ENCODE data around the gene ELP1. TPM values are rescaled to one million over a fixed set of nuclear protein-coding genes. Genes with fewer than 3 reads are reported as not detected.
"Not testable (repeated sequence)": the region's sequence is repeated elsewhere in the genome, so short reads cannot be mapped to it uniquely, and the experiment has no call there.

The ELP1 gene
- polyA plus RNA-seq (2013, experiment 1 of 2; ENCODE audit: insufficient read length): 31.0 TPM
- 26.6 TPM for polyA plus RNA-seq (2013, experiment 2 of 2; ENCODE audit: insufficient read length)

- DNase-seq: peak; percentile 96
Observed at GRCh38 chr9:108933718-108934322, at the start of gene ELP1. TSS of gene ELP1 (minus strand) at chr9:108934124. CDS start at chr9:108931146, 2,978 bp downstream.

- no peak for DNase-seq
Observed at GRCh38 chr9:108980893-108981292, 47.0 kb upstream of the ELP1 start.

- no peak for DNase-seq
Observed at GRCh38 chr9:108978205-108978604, 44.3 kb upstream of the ELP1 start.

GRCh38 chr9:108973895-108974294, 40.0 kb upstream of the ELP1 start:
- no peak for DNase-seq

- DNase-seq: peak; percentile 22
Observed at GRCh38 chr9:108972626-108973209, 38.8 kb upstream of the ELP1 start.

GRCh38 chr9:108972186-108972585, 38.3 kb upstream of the ELP1 start:
- no peak for DNase-seq

GRCh38 chr9:108971392-108971791, 37.5 kb upstream of the ELP1 start:
- not testable (repeated sequence) for DNase-seq

- no peak for DNase-seq
Observed at GRCh38 chr9:108967916-108968315, 34.0 kb upstream of the ELP1 start.

- peak; percentile 24 for DNase-seq
Observed at GRCh38 chr9:108963459-108964143, 29.7 kb upstream of the ELP1 start.

- DNase-seq: no peak
Observed at GRCh38 chr9:108961151-108961550, 27.2 kb upstream of the ELP1 start.

GRCh38 chr9:108960331-108960730, 26.4 kb upstream of the ELP1 start:
- no peak for DNase-seq

- DNase-seq: no peak
Observed at GRCh38 chr9:108956631-108957026, 22.7 kb upstream of the ELP1 start.

GRCh38 chr9:108956022-108956630, 22.2 kb upstream of the ELP1 start:
- DNase-seq: no peak

GRCh38 chr9:108953983-108954574, 20.2 kb upstream of the ELP1 start:
- DNase-seq: peak; percentile 50

- DNase-seq: no peak
Observed at GRCh38 chr9:108951578-108951977, 17.7 kb upstream of the ELP1 start.

- no peak for DNase-seq
Observed at GRCh38 chr9:108950168-108950567, 16.2 kb upstream of the ELP1 start.

- DNase-seq: no peak
Observed at GRCh38 chr9:108939975-108940374, 6.1 kb upstream of the ELP1 start.

GRCh38 chr9:108937561-108938305, 3.8 kb upstream of the ELP1 start:
- DNase-seq: no peak

GRCh38 chr9:108934323-108934893, 484 bp upstream of the ELP1 start, which contains the start of gene ABITRAM:
TSS of gene ABITRAM (plus strand) at chr9:108934400. CDS start at chr9:108934487, 87 bp downstream.
- peak; percentile 87 for DNase-seq

GRCh38 chr9:108933231-108933717, 650 bp downstream of the ELP1 start:
- peak; percentile 4 for DNase-seq

GRCh38 chr9:108928386-108928785, 5.5 kb downstream of the ELP1 start:
- DNase-seq: no peak

- DNase-seq: no peak
Observed at GRCh38 chr9:108924466-108924865, 9.5 kb downstream of the ELP1 start.

Data from fibroblast of skin of scalp (primary cell).